IPS-20b (cell line): ENCODE data around the gene NELFA.

Experiments
- H3K27ac ChIP-seq: one replicate; pipeline ENCODE4 v1.5.1; 2013; ENCODE audit warnings: low read length
- H3K27me3 ChIP-seq: 2 replicates; pipeline ENCODE4 v1.6.1; 2013; ENCODE audit warnings: mild to moderate bottlenecking, low read length, inconsistent platforms; ENCODE audit not compliant: insufficient read depth
- H3K36me3 ChIP-seq: 2 replicates; pipeline ENCODE4 v1.6.1; 2013; ENCODE audit warnings: low read depth, mild to moderate bottlenecking, inconsistent platforms, low read length, moderate library complexity; ENCODE audit not compliant: insufficient read depth
- H3K4me1 ChIP-seq: 2 replicates; pipeline ENCODE4 v1.6.1; 2013; ENCODE audit warnings: mild to moderate bottlenecking, control low read depth, inconsistent platforms, low read length, moderate library complexity; ENCODE audit not compliant: insufficient read depth
- H3K4me3 ChIP-seq: 2 replicates; pipeline ENCODE4 v1.5.1; 2013; ENCODE audit warnings: mild to moderate bottlenecking, low read length, inconsistent platforms
- H3K9ac ChIP-seq: 2 replicates; pipeline ENCODE4 v1.6.1; 2013; ENCODE audit warnings: low read depth, mild to moderate bottlenecking, inconsistent platforms, low read length, moderate library complexity
- H3K9me3 ChIP-seq: 2 replicates; pipeline ENCODE4 v1.6.1; 2013; ENCODE audit warnings: mild to moderate bottlenecking, low read depth, low read length, inconsistent platforms; ENCODE audit not compliant: insufficient read depth

The NELFA gene

DNA sequence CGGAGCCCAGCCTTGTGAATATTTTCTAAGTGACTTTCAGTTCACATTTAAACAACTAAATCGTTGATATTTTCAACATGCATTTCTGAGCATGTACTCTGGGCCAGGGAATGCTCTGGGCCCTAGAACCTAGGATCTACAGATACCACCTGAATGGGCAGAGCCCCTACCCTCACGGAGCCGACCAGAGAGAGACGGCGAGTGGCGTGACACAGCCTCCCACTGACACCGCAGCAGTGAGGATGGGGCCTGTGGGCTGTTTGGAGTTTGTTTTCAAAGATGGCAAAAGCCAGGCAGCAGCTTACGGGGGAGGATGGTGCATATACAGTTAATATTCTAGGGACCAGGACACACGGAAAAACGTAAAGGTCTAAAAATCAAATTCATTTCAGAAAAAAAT, 17.7 kb downstream of the NELFA start:
- H3K27ac ChIP-seq = no peak overlapping the region
- H3K36me3 ChIP-seq = peaks cover 51% of the 10 kb centered on the region
- H3K9ac ChIP-seq = no peak overlapping the region
- no peaks in the 10 kb centered on the region for H3K27me3 ChIP-seq
- H3K4me1 ChIP-seq = no peaks in the 10 kb centered on the region
- no peaks in the 10 kb centered on the region for H3K9me3 ChIP-seq
- H3K4me3 ChIP-seq = no peak overlapping the region

DNA sequence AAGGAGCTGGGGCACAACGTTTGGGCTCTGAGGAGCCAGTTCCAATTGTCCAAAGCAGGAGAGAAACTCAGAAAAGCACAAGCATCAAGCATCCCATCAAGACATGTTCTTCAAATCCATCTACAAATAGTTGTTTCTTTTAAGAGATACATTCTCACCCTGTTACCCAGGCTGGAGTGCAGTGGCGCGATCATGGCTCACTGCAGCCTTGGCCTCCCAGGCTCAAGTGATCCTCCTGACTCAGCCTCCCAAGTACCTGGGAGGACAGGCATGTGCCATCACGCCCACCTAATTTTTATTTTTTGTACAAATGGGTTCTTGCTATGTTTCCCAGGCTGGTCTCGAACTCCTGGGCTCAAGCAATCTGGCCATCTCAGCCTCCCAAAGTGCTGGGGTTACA, 18.1 kb downstream of the NELFA start:
- H3K4me1 ChIP-seq = no peaks in the 10 kb centered on the region
- peaks cover 51% of the 10 kb centered on the region for H3K36me3 ChIP-seq
- no peak overlapping the region for H3K4me3 ChIP-seq
- no peak overlapping the region for H3K9ac ChIP-seq
- no peaks in the 10 kb centered on the region for H3K9me3 ChIP-seq
- no peaks in the 10 kb centered on the region for H3K27me3 ChIP-seq
- H3K27ac ChIP-seq = no peak overlapping the region

DNA sequence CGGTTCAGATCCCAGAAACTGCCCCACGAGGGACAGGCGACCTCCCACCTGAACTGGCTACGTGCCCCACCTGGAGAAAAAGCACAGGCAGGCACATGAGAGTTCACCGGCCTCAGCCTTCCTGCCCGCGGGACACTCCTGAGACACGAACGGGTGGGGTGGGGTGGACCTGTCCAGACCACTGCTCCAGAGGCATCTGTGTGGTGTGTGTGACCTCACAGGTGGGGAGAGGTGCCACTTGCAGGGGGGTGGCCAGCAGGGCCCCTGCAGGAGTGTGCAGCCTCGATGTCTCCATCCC, 18.5 kb downstream of the NELFA start:
- no peaks in the 10 kb centered on the region for H3K9me3 ChIP-seq
- H3K9ac ChIP-seq = no peak overlapping the region
- no peaks in the 10 kb centered on the region for H3K27me3 ChIP-seq
- H3K4me3 ChIP-seq = no peak overlapping the region
- H3K27ac ChIP-seq = no peak overlapping the region
- H3K36me3 ChIP-seq = peaks cover 53% of the 10 kb centered on the region
- H3K4me1 ChIP-seq = no peaks in the 10 kb centered on the region

DNA sequence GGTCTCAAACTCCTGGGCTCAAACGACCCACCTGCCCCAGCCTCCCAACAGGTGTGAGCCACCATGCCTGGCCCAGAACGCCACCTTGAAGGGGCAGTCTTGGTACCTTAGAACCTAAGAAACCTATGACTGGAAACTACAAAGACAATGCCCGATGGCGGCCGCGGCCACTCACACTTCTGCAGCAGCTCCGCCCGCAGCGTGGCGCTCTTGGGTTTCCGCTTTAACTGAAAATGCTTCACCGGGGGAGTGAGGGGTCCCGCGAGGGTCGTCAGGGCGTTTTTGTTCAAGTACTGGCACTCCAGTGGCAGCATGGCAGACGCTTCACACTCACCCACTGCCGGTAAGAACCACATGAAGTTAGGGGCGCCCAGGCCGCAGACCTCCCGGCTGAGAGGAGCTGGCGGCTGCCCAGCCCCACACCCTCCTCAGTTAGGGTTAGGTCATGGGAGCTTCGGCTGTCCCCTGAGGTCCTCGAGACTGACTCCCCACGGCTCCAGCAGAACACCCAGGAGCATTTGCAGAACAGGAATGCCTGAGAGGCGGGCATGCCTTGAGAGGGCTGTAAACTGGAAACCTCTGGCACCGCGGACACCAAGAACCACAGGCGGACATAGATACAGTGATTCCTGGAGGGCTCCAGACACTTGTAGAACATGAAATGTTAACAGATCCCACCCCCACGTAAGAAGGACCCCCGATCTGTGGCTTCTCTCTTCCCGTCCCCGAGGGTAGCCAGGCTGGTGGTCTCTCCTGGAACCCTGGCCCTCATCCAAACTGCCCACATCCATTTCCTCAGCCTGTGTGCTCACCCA, 19.0 kb downstream of the NELFA start:
- no peak overlapping the region for H3K9ac ChIP-seq
- no peak overlapping the region for H3K27ac ChIP-seq
- no peaks in the 10 kb centered on the region for H3K4me1 ChIP-seq
- peaks cover 56% of the 10 kb centered on the region for H3K36me3 ChIP-seq
- no peaks in the 10 kb centered on the region for H3K27me3 ChIP-seq
- H3K9me3 ChIP-seq = no peaks in the 10 kb centered on the region
- H3K4me3 ChIP-seq = no peak overlapping the region

DNA sequence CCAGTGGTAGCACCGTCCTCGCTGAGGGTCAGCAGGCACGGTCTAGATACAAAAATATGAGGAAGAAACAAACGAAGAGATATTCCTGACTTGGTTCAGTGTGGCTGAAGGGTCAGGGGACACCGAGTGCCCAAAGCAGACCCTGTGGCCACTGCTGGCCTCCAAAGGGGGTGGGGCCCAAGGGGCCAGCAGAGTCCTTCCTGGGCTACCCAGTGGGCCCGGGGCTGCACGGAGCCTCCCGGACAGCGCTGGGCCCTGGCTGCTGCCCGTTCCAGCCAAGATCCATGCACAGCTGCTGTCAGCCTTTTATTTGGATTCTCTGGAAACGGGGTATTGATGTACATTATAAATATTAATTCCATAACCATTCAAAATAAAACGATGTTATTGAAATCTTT, 20.4 kb downstream of the NELFA start:
- Histone ChIP-seq H3K27ac (no peak overlapping the region), H3K36me3 (peaks cover 70% of the 10 kb centered on the region)

DNA sequence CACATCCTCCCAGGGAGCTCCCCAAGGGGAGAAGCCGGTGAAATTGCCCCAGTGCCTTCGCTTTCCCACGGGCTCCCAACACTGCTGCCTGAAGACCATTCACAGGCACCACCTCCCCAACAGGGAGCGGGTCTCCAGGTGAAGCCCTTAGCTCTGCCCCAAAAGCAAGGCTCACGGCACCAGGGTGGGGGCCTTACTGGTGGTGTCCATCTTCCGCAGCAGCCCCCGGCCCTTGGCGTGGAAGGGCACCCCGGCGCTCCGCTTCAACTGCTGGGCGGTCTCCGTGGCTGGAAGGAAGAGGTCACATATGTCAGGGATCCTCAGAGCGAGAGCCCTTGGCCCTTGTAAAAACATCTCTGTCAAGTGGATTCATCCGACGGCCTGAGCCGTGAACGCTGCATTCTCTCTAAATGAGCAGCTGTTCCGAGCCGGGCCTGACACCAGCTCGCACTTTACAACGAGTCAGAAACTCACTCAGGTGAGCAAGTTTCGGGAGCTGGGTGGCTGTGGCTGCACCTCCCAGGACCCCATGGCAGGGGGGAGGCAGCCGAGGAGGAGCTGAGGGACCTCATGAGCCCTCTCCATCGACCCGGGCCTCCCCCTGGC, 20.9 kb downstream of the NELFA start:
- Histone ChIP-seq H3K36me3 (peaks cover 75% of the 10 kb centered on the region), H3K27ac (no peak overlapping the region), H3K9ac (no peak overlapping the region), H3K27me3 (no peaks in the 10 kb centered on the region), H3K4me1 (no peaks in the 10 kb centered on the region), H3K9me3 (no peaks in the 10 kb centered on the region), H3K4me3 (no peak overlapping the region)

More for the DNA sequence above, 20.4 kb downstream of the NELFA start:
- Histone ChIP-seq H3K4me1 (no peaks in the 10 kb centered on the region), H3K27me3 (no peaks in the 10 kb centered on the region), H3K9ac (no peak overlapping the region), H3K4me3 (no peak overlapping the region), H3K9me3 (no peaks in the 10 kb centered on the region)

DNA sequence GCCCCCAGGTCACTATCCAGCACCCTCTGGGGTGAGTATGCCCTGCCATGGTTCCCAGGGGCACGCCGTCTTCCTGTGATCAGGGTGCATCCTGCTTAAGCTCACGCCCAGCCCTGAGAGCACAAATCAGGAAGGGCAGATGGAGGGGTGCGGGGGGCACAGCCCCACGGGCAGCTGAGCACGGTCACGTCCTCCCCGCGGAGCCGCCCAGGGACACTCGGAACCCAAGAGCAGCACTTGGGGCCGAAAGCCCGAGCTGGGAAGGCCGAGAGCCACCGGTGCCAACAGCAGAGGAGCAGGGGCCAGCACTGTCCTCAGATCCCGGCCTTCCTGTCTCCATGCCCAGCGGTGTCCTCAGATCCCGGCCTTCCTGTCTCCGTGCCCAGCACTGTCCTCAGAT, 21.5 kb downstream of the NELFA start:
- Histone ChIP-seq H3K4me1 (no peaks in the 10 kb centered on the region), H3K9ac (no peak overlapping the region), H3K4me3 (no peak overlapping the region), H3K27me3 (no peaks in the 10 kb centered on the region), H3K9me3 (no peaks in the 10 kb centered on the region), H3K27ac (no peak overlapping the region), H3K36me3 (peaks cover 80% of the 10 kb centered on the region)

DNA sequence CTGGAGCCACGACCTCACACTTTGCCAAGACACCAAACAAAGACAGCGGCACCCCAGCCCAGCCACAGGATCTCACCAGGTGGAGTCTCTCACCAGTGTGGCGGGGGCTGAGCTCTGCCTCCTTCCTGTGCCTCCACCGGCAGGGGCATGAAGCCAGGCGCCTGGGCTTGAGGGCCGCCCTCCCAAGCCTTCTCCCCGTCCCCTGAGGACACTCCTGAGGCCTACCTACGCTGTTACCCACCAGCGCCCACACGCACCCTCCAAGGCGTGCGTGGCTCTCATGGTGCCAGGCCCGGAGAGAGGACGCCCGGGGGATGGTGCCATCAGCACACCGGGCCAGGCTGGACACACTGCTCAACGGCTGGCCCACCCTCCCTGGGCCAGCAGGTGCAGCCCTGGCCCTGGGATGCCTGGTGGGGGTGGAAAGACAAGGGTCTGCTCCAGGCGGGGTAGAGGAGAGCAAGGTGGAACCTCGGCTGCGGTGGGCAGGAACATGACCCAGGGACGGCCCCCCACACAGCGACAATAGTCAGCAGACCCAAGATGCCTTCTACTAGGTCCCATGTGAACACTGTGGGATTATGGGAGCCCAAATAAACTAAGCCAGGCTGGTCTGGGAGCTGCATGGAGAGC, 22.1 kb downstream of the NELFA start:
- H3K4me3 ChIP-seq = no peak overlapping the region
- H3K9ac ChIP-seq = no peak overlapping the region
- peaks cover 86% of the 10 kb centered on the region for H3K36me3 ChIP-seq
- H3K27ac ChIP-seq = no peak overlapping the region
- H3K9me3 ChIP-seq = no peaks in the 10 kb centered on the region
- no peaks in the 10 kb centered on the region for H3K27me3 ChIP-seq
- no peaks in the 10 kb centered on the region for H3K4me1 ChIP-seq

DNA sequence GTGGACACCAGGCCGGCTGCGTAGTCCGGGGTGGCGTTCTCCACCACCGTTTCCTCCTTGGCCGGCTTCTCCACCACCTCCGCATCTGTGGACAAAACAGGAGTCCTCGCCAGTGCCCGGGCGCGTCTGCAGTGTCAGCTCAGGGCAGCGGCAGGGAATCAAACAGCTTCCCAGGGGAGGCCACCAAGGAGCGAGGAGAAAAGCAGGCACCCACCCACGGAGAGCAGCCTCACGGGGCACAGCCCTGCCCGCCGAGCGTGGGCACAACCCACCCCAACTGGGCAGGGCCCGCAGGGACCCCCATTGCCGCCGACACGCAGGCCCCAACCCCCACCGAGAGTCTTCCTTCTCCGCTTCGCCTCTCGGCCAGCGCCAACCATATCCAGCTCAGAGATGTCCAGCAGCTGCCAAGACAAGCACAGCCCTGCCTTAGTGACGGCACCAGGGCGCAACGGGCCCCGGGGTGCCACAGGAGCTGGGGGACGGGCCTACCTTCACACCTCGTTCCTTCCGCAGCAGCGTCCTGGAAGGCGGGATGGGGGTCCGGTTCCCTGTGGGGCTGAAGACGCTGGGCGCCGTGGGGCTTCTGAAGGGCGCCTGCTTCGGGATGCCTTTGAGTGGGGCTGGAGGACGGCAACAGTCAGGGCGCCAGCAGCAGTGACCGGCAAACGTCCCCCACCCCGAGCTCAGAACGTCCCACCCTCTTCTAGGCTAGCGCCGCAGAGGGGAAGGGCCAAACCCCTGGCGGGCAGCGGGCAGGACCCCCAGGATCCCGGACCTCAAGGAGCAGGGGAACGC, 22.8 kb downstream of the NELFA start:
- Histone ChIP-seq H3K4me1 (no peaks in the 10 kb centered on the region), H3K27ac (no peak overlapping the region), H3K9ac (no peak overlapping the region), H3K4me3 (no peak overlapping the region), H3K9me3 (no peaks in the 10 kb centered on the region), H3K27me3 (no peaks in the 10 kb centered on the region), H3K36me3 (peaks cover 87% of the 10 kb centered on the region)

DNA sequence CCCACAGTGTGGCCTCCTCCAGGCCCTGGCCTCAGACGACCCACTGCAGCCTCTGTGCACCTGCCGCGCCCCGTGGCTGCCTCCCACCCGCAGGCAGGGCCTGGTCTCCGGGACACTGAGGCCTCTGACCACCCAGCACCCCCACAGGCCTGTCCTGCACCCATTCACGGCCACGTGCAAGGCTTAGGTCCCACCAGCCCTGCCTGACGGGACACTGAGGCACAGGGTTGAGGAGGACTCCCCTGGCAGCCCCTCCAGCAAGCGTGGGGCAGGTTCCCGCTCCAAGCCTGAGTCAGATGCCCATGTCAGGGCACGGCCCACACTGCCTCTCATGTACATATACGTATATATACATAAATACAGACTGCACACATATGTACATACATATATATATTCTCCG, 23.5 kb downstream of the NELFA start:
- no peaks in the 10 kb centered on the region for H3K27me3 ChIP-seq
- peaks cover 87% of the 10 kb centered on the region for H3K36me3 ChIP-seq
- H3K4me1 ChIP-seq = no peaks in the 10 kb centered on the region
- H3K4me3 ChIP-seq = no peak overlapping the region
- H3K9ac ChIP-seq = no peak overlapping the region
- no peak overlapping the region for H3K27ac ChIP-seq
- no peaks in the 10 kb centered on the region for H3K9me3 ChIP-seq

DNA sequence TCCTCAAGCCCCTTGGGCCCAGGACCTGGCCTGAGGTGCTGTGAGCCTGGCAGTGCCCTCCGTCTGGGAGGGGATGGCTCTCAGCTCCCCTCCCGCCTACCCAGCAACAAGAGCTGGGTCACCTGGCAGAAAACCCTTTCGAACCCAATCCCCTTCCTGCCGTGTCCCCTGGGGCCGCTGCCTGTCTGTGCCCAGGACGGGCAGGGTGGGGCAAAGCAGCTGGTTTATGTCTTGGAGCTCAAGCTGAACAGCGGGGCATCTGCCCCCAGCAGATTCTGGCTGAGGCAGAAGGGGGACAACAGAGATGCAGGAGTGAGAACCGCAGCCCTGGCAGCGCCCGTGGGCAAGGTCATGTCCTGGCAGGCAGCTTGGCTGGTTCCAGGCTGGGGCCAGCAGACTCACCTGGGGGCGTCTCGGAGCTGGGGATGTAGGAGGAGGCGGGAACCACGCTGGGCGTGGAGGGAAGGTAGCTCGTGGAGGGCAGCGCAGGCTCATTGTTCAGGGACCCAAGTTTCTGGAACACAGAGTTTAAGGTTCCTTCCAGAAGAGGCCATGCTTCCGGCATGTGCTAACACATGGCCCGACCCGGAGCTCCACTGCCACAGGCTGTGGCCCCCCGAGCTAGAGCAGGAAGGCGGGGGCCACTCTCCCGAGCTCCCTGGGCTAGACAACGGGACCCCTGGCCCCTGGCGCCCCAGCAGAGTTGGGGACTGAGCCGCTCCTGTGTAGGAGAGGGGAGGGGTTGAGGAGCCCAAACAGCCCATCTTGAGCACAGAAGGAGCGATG, 24.2 kb downstream of the NELFA start:
- H3K27ac ChIP-seq = no peak overlapping the region
- H3K9ac ChIP-seq = no peak overlapping the region

More for the DNA sequence above, 24.2 kb downstream of the NELFA start:
- Histone ChIP-seq H3K4me1 (no peaks in the 10 kb centered on the region), H3K36me3 (peaks cover 87% of the 10 kb centered on the region), H3K9me3 (no peaks in the 10 kb centered on the region), H3K27me3 (no peaks in the 10 kb centered on the region), H3K4me3 (no peak overlapping the region)
